Measurements from ENCODE around the gene EPSTI1.

EPSTI1 gene

DNA sequence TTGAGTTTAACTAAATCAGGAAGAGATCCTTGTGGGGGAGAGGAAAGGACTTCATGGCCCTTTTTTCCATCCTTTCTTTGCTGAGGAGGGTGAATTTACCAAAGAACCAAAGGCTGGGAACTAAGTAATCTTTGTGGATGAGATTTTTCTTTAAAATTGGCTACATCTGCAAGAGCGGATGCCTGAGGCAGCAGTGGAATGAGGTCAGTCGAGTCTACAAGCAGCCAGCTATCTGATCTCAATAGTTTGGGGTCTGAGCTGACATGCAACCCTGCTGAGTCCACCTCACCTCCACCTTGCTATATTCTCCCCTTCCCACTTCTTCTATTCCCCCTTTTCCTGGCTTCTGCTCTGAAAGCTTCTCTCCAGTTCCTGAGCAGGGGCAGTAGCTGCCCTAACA, 27.8 kb upstream of the EPSTI1 start:
- Mint-ChIP-seq H3K27ac (no peak overlapping the region), H3K9me3 (no peaks in the 10 kb centered on the region), H3K4me1 (peaks cover 10% of the 10 kb centered on the region), H3K27me3 (no peaks in the 10 kb centered on the region), H3K36me3 (ENCODE audit: low read depth) (no peaks in the 10 kb centered on the region), H3K4me3 (no peak overlapping the region)
- ATAC-seq (no peak), DNase-seq (no peak)

DNA sequence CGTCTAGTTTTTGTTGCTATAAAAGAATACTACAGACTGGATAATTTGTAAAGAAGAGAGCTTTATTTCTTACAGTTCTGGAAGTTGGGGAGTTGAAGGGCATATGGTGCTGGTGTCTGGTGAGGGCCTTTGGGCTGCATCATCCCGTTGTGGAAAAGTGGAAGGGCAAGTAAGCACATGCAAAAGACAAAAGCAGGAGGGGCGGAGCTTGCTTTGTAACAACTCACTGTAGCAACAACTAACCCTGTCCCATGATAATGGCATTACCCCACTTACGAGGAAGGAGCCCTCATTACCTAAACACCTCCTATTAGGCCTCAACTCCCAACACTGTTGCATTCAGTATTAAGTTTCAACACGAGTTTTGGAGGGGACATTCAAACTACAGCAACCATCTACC, 24.2 kb upstream of the EPSTI1 start:
- Mint-ChIP-seq H3K4me3 (no peak overlapping the region), H3K27me3 (no peaks in the 10 kb centered on the region), H3K4me1 (no peaks in the 10 kb centered on the region), H3K36me3 (ENCODE audit: low read depth) (no peaks in the 10 kb centered on the region), H3K9me3 (no peaks in the 10 kb centered on the region), H3K27ac (no peak overlapping the region)
- no peak for ATAC-seq
- no peak for DNase-seq

DNA sequence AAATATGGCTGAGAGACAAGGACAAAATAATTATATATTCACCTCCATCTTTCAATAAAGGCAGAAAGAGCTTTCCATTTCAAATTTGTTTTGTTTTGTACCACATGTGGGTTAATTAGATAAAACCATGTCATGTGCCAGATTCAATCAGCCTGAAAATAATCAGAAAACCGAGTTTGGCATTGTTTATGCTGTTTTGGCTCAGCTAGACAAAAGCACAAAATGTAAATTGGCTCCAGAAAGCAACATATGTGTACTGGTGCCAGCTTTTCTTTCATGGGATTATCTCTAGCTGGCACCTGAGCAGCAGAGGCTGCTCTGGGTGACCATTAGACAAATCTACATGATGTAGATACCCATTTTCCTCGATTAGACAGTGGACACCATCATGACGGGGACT, 22.1 kb upstream of the EPSTI1 start:
- Mint-ChIP-seq H3K27me3 (no peaks in the 10 kb centered on the region), H3K36me3 (ENCODE audit: low read depth) (no peaks in the 10 kb centered on the region), H3K9me3 (no peaks in the 10 kb centered on the region), H3K4me3 (no peak overlapping the region), H3K27ac (no peak overlapping the region), H3K4me1 (no peaks in the 10 kb centered on the region)
- ATAC-seq (no peak), DNase-seq (no peak)

DNA sequence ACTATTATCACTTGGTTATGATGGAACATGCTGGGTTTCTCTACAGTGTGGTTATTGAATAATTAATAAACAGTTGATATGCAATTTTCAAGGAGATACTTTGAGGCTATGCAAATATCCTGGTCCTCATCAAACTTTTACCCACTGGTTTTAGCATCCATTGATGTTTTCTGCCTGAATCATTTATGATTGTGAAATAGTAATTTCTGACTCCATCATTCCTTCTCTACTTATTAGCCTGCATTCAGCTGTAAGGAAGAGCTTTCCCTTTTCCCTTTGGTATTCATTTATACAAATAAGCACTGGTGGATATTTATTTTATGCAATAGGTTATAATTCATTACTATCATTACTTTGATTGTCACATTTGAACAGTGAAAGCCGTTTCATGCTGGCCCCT, 17.5 kb upstream of the EPSTI1 start:
- no peak for DNase-seq
- no peak for ATAC-seq
- Mint-ChIP-seq H3K4me1 (no peaks in the 10 kb centered on the region), H3K9me3 (no peaks in the 10 kb centered on the region), H3K27me3 (peaks cover 3% of the 10 kb centered on the region), H3K36me3 (ENCODE audit: low read depth) (no peaks in the 10 kb centered on the region), H3K27ac (no peak overlapping the region), H3K4me3 (no peak overlapping the region)

DNA sequence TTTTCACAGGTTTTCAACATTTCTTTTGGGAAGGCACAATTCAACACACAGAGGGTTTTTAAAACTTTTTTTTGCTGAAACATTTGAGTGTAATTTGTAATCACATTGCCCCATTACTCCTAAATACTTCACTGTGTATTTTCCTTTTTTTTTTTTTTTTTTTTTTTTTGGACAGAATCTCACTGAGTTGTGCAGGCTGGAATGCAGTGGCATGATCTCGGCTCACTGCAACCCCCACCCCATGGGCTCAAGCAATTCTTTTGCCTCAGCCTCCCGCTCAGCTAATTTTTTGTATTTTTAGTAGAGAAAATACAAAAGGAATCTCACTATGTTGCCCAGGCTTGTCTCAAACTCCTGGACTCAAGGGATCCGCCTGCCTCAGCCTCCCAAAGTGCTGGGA, 16.6 kb upstream of the EPSTI1 start:
- H3K27ac Mint-ChIP-seq = no peak overlapping the region
- H3K9me3 Mint-ChIP-seq = no peaks in the 10 kb centered on the region
- H3K27me3 Mint-ChIP-seq = peaks cover 3% of the 10 kb centered on the region
- ATAC-seq (no peak), DNase-seq (no peak)
- H3K4me1 Mint-ChIP-seq = no peaks in the 10 kb centered on the region
- no peaks in the 10 kb centered on the region for H3K36me3 Mint-ChIP-seq (ENCODE audit: low read depth)
- H3K4me3 Mint-ChIP-seq = no peak overlapping the region

DNA sequence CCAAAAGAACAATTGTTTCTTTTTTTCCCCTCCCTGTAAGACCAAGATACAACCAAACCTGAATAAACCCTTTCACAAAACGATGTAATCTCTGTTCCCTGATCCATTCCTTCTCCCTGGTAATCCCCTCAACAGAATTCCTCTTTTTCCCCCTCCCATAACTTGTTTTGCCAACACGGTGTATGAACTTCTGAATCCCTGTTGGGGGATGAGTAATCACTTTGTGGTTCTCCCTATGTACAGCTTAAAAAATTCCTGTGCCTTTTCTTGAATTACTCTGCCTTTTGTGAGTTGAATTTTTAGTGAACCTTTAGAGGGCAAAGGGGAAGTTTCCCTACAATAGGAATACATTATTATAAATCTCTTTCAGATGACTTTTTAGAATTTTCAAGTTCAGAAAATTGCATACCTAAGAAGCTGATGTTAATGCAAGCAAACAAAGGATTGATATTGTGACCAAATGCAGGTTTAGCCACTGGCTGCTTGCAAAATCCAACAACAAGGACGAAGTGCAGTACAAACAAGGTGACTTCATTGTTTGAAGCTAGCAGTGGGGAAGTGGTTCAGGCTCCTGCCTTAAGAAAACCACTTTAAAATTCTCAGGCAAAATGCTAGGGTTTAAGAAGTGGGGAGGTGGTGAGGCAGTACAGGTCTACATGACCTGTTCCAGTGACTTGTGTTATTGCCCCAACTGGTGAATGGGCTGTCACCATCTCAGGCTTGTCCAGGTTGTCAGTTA, 15.0 kb upstream of the EPSTI1 start:
- Mint-ChIP-seq H3K4me1 (no peaks in the 10 kb centered on the region), H3K36me3 (ENCODE audit: low read depth) (no peaks in the 10 kb centered on the region), H3K9me3 (peaks cover 10% of the 10 kb centered on the region), H3K4me3 (no peak overlapping the region), H3K27ac (no peak overlapping the region), H3K27me3 (peaks cover 3% of the 10 kb centered on the region)
- DNase-seq = no peak
- ATAC-seq = no peak

DNA sequence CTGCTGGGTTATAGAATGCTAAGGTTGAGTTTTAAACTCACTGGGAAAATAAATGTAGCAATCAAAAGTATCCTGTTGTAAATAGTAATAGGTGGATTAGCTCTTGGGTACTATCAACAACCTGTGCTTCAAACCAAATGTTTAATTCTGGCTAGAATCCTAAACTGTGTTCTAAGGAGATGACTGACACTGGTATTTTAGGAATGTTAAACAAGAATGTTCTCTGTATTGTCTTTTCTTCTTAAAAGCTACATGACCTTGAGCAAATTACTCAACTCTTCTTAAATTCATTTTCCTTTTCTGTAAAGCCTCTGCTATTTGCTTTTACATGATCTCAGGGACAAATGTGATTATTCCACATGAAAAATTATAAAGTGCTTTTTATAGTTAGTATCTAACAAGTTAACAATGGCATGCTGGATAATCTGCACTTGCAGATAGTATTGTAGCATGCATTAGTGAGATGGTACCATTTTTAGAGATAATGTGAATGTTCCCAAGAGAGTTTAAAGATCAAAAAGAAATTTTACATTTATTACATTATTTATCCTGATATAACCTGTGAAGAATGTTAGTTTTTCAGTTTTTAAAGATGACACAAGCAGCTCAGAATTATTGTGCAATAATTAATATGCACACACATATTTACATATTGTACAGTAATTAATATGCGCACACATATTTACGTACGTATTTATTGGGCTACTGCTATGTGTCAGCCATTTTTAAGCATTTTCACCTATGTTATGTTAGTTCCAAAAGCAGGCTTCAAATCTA, 13.6 kb upstream of the EPSTI1 start:
- Mint-ChIP-seq H3K27me3 (peaks cover 3% of the 10 kb centered on the region), H3K27ac (no peak overlapping the region), H3K4me1 (no peaks in the 10 kb centered on the region), H3K4me3 (no peak overlapping the region), H3K9me3 (peaks cover 13% of the 10 kb centered on the region), H3K36me3 (ENCODE audit: low read depth) (no peaks in the 10 kb centered on the region)
- DNase-seq (no peak), ATAC-seq (no peak)

DNA sequence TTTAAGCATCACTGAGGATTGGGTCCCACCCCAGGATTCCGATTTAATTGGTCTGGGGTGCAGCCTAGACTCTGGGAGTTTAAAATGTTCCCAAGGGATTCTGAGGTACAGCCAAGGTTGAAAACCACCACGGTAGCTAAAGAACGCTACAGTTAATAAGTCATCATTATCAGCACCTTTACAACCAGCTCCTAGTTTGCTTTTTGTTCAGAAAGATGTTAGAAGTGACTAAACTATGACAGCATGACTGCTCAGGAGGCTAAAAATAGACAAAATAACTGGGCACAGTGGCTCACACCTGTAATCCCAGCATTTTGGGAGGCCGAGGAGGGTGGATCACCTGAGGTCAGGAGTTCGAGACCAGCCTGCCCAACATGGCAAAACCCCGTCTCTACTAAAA, 11.7 kb upstream of the EPSTI1 start:
- no peak overlapping the region for H3K4me3 Mint-ChIP-seq
- peaks cover 13% of the 10 kb centered on the region for H3K9me3 Mint-ChIP-seq
- no peaks in the 10 kb centered on the region for H3K4me1 Mint-ChIP-seq
- peaks cover 3% of the 10 kb centered on the region for H3K27me3 Mint-ChIP-seq
- no peak overlapping the region for H3K27ac Mint-ChIP-seq
- no peaks in the 10 kb centered on the region for H3K36me3 Mint-ChIP-seq (ENCODE audit: low read depth)
- ATAC-seq (no peak), DNase-seq (no peak)

DNA sequence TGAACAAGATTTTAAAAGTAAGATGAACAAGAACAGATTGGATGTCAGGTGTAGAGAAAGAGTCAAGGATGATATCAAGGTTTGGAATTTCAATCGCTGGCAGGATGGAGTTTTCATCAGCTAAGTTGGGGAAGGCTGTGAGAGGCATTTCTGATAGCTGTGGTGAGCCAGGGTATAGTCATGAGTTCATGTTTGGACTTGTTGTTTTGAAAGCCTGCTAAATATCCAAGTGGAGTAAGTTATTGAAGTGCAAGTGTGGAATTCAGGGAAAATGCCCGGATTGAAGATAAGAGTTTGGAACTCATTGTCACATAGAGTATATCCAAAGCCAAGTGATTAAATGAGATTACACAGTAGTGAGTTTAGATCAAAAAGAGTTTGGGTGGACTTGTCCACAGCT, 11.0 kb upstream of the EPSTI1 start:
- DNase-seq = no peak

DNA sequence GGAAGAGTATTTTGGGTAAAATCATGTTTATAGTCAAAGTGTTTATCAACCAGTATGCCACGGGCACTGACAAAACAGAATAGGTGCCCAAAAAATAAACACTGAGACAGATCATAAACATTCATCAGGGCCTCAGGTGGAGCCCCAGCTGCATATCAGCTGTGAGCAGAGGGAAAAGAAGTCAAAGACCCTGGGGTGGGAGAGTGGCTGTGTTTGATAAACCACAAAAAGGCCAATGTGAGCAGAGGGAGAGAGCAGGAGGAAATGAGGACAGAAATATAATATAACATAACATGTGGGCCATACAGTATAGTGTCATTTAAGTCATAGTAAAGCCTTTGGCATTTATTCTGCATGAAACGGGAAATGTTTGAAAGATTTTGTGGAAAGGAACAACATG, 10.0 kb upstream of the EPSTI1 start:
- no peak for ATAC-seq
- peaks cover 11% of the 10 kb centered on the region for H3K4me1 Mint-ChIP-seq
- no peak overlapping the region for H3K27ac Mint-ChIP-seq
- H3K36me3 Mint-ChIP-seq (ENCODE audit: low read depth) = no peaks in the 10 kb centered on the region
- H3K9me3 Mint-ChIP-seq = peaks cover 13% of the 10 kb centered on the region
- DNase-seq = no peak
- no peaks in the 10 kb centered on the region for H3K27me3 Mint-ChIP-seq
- no peak overlapping the region for H3K4me3 Mint-ChIP-seq

More for the DNA sequence above, 11.0 kb upstream of the EPSTI1 start:
- H3K4me3 Mint-ChIP-seq = no peak overlapping the region
- no peak overlapping the region for H3K27ac Mint-ChIP-seq
- H3K9me3 Mint-ChIP-seq = peaks cover 13% of the 10 kb centered on the region
- no peaks in the 10 kb centered on the region for H3K36me3 Mint-ChIP-seq (ENCODE audit: low read depth)
- ATAC-seq = no peak
- no peaks in the 10 kb centered on the region for H3K27me3 Mint-ChIP-seq
- H3K4me1 Mint-ChIP-seq = peaks cover 1% of the 10 kb centered on the region

DNA sequence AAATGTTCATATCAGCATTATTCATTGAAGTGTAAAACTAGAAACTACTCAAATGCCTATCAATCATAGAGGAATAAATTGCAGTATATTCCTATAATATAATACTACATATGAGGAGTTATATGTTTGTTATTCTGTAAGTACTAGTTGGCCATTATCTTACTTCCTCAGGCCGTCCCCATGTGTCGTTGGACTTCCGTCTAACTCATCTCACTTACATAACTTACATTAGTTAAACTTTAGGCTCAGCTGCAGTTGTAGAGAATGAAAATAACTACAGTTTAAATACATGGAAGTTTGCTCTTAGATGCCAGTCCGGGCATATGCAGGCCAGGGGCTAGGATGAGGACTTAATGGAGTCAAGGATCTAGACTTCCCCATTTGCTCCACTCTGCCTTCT, 8.6 kb upstream of the EPSTI1 start:
- Mint-ChIP-seq H3K27ac (no peak overlapping the region), H3K9me3 (peaks cover 13% of the 10 kb centered on the region), H3K36me3 (ENCODE audit: low read depth) (no peaks in the 10 kb centered on the region), H3K4me3 (no peak overlapping the region), H3K4me1 (peaks cover 24% of the 10 kb centered on the region), H3K27me3 (no peaks in the 10 kb centered on the region)
- ATAC-seq (no peak), DNase-seq (no peak)

DNA sequence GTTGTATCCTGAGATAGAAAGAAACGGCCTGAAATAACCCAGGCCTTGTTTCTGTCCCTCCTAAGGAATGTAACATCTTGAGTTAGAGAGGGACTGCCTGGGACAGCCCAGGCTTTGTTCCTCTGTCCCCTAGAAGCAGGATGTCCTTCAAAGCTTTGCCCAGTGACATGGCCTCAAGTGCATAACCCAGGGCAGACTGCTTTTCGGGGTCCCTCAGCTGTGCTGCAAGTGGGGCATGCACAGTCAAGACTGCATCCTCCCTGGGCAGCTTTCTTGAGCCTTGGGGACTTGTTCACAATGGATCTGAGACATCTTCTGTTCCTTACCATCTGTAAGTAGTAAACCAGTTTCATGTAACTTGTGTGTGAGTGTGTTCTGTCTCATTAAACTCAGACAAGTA, 7.5 kb upstream of the EPSTI1 start:
- Mint-ChIP-seq H3K36me3 (ENCODE audit: low read depth) (no peaks in the 10 kb centered on the region), H3K4me1 (peaks cover 28% of the 10 kb centered on the region), H3K27ac (no peak overlapping the region), H3K27me3 (no peaks in the 10 kb centered on the region), H3K4me3 (no peak overlapping the region), H3K9me3 (peaks cover 13% of the 10 kb centered on the region)
- ATAC-seq (no peak), DNase-seq (no peak)

DNA sequence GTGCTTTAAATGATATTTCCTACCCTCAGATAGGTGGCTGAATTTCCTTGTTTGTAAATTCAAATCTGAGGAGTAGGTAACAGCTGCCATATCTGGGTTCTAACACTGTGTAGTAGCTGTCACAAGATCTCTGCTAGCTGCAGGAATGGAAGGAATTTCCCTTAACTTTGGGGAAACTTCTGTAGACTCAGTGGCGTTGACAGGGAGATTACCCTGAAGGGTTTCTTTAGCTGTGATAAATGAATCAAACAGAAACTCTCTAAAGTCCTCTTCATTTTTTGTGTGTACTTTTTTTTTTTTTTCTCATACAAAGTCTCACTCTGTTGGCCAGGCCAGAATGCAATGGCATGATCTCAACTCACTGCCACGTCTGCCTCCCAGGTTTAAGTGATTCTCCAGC, 5.3 kb upstream of the EPSTI1 start:
- Mint-ChIP-seq H3K4me1 (peaks cover 41% of the 10 kb centered on the region), H3K27me3 (no peaks in the 10 kb centered on the region)
- no peak for DNase-seq

DNA sequence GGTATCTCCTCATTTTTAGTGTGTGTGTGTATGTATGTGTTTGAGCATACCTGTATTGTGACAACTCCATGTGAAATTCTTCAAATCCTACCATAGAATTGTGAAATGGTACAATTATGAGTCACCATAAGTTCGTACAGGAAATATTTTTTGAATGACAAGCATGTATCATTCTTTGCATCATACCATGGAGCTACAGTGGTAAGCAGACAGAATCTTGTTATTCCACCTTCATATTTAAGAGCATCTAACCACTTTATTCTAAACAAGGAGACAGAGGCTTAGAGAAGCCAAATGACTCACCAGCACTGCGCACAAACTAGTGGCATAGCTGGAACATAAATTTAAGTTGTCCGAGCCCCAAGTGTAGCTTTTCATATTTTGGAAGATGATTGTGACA, 4.5 kb upstream of the EPSTI1 start:
- Mint-ChIP-seq H3K4me1 (peaks cover 48% of the 10 kb centered on the region), H3K9me3 (no peaks in the 10 kb centered on the region), H3K27me3 (no peaks in the 10 kb centered on the region), H3K4me3 (no peak overlapping the region), H3K27ac (peak overlapping the region; percentile 50), H3K36me3 (ENCODE audit: low read depth) (no peaks in the 10 kb centered on the region)
- DNase-seq (no peak), ATAC-seq (peak; percentile 14)

More for the DNA sequence above, 5.3 kb upstream of the EPSTI1 start:
- Mint-ChIP-seq H3K9me3 (peaks cover 6% of the 10 kb centered on the region), H3K27ac (no peak overlapping the region), H3K4me3 (no peak overlapping the region), H3K36me3 (ENCODE audit: low read depth) (no peaks in the 10 kb centered on the region)
- ATAC-seq = peak; percentile 79

DNA sequence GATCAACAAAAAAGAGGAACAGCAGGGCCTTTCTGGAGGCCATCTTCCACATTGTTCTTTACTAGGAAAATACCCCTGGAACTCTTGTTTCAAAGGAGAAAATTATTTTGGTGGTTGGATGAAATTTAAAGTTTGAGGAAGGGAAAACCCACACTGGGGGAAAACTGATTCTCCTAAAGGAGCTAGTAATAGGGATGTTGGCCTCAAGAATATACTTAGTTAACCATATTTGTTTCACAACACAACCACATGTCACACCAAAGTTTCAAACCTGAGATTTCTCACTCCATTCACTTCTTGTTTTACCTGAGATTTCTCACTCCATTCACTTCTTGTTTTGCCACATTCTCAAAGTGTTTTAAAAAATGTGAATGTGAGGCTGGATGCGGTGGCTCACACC, 2.8 kb upstream of the EPSTI1 start:
- no peak overlapping the region for H3K4me3 Mint-ChIP-seq
- no peaks in the 10 kb centered on the region for H3K27me3 Mint-ChIP-seq
- no peak overlapping the region for H3K27ac Mint-ChIP-seq
- H3K36me3 Mint-ChIP-seq (ENCODE audit: low read depth) = no peaks in the 10 kb centered on the region
- peaks cover 65% of the 10 kb centered on the region for H3K4me1 Mint-ChIP-seq
- H3K9me3 Mint-ChIP-seq = no peaks in the 10 kb centered on the region
- no peak for DNase-seq
- no peak for ATAC-seq

All from activated naive CD8-positive, alpha-beta T cell treated with anti-CD3 and anti-CD28 coated beads, Interleukin-2, amount 50 U/mL, for 24 hours (primary cell).